HG02840 (cell line): Measurements from ENCODE around the gene PARD3.
"Not testable (repeated sequence)": the region's sequence is repeated elsewhere in the genome, so short reads cannot be mapped to it uniquely, and the experiment has no call there.

Experiments
- ATAC-seq: cut with Tn5 transposase; IDR thresholded peaks from one replicate; pipeline ENCODE4 v1.9.1; 2021; ENCODE audit warnings: mild to moderate bottlenecking, moderate library complexity, moderate number of reproducible peaks; ENCODE audit not compliant: unreplicated experiment, low FRiP score

PARD3 gene

DNA sequence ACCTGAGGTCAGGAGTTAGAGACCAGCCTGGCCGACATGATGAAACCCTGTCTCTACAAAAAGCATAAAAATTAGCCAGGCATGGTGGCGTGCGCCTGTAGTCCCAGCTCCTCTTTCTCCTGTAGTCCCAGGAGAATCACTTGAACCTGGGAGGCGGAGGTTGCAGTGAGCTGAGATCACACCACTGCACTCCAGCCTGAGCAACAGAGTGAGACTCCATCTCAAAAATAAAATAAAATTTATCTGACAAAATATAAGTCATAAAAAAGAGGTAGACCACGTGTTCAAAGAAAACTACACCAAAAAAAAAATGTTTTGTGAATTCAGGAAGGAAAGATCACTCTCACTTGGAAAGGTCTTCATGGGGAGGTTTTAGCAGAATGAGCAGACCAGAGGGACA, 114.3 kb downstream of the PARD3 start:
- ATAC-seq: not testable (repeated sequence)

DNA sequence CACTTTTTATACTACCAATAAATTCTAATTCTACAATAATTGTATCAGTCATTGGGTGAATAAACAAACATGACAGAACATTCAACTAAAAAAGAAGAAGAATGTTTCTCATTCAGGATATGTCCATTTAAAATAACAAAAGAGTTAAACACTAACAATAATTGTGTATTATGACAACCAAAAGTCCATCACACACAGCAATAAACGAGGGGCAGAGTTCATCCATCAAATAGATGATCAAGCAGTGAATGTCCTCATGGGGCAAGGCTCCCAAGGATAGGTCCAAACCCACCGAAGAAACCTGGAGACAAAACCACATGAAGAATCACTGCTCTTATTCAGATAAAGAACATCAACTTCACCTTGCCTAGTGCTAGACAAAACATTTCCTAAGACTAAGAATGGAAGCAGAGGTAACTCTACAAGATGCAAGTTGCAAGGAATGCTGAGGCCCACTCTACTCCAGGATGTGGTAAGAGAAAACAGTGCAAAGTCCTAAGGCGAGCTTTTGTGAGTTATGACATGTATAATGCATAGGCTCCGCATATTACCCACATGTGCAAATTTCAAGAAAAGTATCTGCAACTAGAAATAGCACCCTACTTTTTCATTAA, 115.1 kb downstream of the PARD3 start:
- no peak for ATAC-seq

- no peak for ATAC-seq
Observed at GRCh38 chr10:34698979-34699378, 116.1 kb downstream of the PARD3 start.

DNA sequence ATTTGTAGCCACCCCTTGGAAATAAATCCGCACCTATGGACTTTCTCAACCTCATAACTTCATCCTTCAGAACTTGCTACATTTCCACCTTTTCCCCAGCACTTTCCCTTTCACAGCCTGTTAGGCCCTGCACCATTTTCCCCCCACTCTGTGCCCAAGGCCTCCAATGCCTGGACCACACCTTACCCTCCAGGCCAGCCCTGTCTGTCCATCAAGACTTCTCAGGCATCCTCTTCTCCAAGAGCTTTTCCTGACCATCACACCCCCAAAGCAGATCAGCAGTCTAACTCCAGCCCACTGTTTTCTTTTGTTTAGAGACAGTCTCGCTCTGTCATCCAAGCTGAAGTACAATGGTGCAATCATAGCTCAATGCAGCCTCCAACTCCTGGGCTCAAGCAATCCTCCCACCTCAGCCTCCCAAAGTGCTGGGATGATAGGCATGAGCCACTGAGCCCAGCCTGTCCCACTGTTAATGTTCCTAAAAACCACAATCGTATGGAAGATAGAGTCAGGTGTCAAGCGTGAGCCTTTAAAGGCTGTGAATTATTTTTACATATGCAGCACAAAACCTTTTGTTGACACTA, 116.8 kb downstream of the PARD3 start:
- no peak for ATAC-seq

DNA sequence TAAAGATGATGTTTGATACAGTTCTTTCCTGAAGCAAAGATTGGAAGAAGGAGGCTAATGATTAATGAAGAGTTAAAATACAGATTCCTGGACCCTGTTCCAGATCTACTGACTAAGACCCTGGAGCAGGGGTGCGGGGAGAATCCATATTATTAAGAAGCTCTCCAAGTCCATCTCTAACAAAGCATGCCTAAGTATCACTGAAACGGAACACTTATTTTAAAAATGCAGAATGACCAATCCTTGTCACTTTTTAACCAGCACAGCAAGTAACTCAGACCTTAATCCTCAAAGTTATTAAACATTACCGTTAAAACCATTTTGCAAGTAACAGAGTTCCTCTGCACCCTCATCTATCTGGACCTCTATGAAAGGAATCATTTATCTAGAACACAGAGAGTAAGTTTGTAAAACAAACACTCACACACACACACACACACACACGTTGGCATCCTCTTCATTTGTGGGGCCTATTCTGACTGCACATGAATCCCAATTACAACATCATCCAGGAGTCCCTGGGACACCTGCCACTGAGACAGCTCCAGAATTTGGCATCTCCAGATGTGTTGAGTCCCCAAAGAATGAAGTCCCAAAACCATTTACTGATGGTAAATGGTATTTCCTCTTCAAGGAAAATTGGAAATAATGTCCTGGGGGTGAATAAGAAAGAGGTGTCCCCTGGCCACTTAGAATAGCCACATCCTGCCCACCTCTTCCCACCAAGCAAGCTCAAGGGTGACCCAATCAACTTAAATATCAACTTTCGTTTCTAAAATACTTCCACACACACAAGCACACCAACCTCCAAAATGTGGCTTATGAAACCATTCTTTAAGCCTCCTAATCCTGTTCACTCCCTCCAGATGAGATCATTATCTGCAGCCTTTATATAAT, 117.5 kb downstream of the PARD3 start:
- ATAC-seq: no peak

- ATAC-seq: no peak
Observed at GRCh38 chr10:34696423-34696822, 118.7 kb downstream of the PARD3 start.

DNA sequence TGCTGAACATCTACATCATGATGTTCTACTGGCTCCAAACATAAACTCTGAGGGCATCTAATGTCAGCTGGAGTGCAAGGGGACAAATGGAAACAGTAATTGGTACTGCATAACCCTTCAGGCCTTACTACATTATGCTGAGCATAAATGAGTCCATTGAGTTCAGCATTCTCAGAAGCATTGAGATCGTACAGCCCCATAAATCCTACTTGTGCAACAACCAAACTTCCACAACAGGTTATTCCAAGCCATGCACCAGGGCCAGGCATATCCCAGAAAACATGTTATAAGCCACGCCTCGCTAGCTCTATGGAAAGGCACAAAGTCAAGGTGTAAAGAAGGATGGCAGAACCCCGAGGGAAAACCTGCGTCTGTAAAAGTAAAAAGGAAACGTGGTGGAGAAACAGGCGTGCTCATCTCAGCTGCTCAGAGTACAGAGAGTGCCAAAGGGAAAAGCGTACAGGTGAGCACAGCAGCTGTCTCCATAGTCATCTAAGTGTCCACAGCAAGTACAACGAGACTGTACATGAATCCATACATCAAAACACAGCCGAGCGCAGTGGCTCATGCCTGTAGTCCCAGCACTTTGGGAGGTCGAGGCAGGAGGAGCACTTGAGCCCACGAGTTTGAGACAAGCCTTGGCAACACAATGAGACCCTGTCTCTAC, 124.6 kb downstream of the PARD3 start:
- no peak for ATAC-seq

DNA sequence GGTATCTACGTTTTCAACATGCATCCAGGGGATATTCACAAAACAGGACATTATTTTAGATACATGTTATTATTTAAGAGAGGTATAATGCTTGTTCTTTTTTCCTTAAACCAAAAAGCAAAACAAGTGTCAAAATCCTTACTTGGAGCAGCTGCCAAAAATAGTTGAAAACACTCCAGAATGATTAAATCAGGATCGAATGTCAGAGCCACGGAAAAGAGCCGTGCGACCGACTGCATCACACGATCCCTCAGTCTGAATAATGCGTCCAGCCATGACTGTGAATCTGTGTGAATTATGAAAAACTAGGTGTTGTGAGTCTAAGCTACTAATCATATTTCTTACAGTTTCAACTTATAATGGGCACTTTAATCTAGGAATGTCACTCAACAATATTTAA, 126.0 kb downstream of the PARD3 start:
- ATAC-seq: no peak

DNA sequence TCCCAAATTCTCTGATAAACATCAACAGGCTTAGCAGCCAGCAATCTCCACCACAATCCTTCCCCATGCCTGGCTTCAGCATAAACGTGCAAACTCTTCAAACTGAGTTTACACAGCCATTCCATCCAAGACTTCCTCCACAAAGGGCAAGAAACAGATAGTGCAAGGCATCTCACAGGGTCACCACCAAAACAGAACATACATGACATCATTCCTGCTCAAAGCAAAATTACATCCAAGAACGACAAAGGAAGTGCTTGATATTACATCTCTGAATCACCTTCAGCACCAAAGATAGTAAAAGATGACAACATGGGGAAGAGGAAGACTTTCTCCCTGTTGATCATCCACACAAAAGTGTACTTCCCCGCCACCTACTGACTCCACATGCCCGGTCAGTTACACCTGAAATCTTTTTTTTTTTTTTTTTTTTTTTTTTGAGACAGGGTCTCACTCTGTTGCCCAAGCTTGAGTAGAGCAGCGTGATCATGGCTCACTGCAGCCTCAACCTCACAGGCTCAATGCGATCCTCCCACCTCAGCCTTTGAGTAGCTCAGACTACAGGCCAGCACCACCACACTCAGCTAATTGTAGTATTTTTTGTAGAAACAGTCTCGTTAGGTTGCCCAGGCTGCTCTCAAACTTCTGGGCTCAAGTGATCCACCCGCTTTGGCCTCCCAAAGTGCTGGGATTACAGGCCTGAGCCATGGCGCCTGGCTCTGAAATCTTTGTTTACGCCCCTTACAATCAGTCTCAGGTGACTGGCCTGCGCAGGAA, 127.5 kb downstream of the PARD3 start:
- no peak for ATAC-seq

DNA sequence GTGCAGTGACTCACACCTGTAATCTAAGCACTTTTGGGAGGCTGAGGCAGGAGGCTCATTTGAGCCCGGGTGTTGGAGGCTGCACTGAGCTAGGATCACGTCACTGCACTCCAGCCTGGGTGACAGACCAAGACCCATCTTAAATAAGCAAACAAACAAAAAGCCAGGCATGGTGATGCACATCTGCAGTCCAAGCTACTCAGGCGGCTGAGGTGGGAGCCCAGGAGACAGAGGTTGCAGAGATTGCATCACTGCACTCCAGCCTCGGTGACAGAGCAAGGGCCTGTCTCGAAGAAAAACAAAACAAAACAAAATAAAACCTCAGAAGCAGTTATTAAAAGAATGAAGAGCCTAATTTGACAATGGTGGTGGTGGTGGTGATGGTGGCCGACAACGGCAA, 132.5 kb downstream of the PARD3 start:
- no peak for ATAC-seq

DNA sequence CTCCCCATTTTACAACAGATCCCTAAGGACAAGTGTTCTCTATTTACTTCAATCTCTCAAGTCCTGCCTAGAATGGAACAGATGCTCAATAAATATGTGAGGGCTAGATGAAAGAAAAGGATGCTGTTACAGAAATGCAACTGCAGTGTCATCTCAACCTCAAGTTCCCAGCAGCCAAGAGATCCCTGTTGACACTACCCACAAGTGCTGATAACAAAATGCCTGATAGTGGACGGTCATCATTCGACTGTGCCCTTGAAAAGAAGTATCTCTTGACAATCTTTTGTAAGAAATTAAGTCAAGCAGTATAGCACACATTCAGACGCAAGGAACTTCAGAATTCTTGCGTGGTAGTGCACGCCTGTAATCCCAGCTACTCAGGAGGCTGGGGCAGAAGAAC, 133.2 kb downstream of the PARD3 start:
- no peak for ATAC-seq

DNA sequence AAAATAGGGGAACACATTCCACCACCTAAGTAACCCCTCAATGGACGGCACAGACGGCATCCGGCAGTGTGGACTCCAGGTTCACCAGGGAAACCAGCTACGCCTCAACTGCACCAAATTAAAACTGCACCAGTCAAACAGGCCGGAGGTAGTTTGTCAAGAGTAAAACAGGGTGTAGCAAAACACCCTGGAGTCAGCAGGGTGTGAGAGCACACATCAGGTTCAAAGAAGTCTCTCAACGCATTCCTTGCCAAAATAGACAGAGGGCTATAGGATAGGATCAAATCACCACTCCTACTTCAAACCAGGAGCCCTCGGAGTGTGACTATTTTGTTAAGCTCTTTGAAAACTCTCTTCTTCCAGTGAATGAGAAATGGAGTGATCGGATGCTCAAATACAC, 135.9 kb downstream of the PARD3 start:
- no peak for ATAC-seq

DNA sequence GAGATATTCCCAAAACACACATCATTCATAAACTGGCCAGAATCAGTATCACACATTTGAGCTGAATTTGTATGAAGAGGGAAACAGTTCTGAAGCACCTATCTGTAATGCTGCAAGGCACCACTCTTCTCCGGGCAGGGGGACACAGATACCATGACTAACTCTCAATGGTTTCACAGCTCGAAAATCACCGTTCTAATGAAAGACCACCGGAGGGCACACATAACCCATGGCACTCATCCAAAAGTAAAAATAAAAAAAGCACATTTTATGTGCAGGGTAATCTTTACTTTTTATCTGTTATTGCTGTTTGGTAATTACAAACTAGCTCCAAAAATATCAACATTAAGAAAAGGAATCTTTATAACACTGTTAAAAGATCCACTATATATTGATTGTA, 137.5 kb downstream of the PARD3 start:
- ATAC-seq: no peak

GRCh38 chr10:34677132-34677531, 138.0 kb downstream of the PARD3 start:
- ATAC-seq: no peak

- ATAC-seq: no peak
Observed at GRCh38 chr10:34674176-34674575, 140.9 kb downstream of the PARD3 start.

DNA sequence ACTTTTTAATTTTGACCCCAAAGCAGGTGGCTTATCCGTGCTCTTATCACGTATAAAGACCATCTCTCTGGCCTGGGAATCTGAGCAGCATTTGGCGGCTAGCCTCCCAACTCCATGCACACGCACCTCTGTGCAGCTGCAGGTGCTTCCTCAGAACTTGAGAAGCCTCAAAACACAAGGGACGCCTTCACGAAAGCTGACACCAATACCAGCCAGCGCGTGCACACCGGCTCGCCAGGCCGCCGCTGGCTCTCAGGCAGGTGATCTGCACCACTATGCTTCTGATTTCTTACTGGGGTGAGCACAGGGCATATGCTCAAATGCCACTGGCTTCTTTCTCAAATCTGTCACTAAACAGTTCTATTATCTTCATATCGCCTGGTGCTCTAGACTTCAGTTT, 145.0 kb downstream of the PARD3 start:
- ATAC-seq: no peak

- no peak for ATAC-seq
Observed at GRCh38 chr10:34669079-34669478, 146.0 kb downstream of the PARD3 start.

DNA sequence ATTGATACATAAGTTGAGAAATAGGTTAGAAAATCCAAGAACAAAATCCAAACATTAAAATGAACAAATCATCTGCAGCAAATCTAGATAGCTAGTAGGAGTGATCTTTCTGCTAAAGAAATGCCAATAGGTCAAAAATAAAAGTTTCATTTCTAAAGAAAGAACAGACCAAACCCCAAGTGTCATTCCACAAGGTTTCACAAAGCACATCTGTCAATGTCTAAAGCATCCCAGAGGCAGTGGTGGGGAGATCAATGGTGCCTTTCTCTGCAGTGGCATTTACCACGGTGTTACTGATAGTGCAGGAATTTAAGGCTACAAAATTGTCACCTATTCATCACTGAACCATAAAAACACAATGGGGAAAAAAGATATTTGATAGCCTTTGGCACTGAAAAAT, 147.9 kb downstream of the PARD3 start:
- ATAC-seq: no peak

DNA sequence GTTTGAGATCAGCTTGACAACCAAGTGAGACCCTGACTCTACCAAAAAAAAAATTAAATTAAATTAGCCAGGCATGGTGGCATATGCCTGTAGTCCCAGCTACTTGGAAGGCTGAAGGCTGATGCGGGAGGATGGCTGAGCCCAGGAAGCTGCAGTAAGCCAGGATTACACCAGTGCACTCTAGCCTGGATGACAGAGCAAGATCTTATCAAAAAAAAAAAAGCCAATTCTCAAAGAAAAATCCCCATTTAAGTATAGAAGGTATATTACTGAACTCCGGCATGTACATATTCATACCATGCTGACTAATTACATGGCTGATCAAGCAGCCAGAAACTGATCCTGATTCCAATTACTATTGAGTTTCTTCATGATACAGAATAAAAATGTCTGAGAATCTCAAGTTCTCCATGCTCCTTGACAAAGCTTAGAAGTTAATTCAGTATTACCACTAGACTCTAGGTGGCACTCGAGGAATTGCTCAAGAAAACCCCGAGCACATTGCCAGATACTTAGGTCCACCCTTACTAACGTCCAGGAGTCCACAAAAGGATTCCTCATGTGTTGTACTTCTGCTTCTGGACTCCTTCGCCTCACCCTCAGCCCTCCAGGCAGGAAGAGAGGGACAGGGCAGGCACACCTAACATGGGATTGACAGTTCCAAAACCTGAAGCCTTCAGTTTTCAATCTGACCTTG, 148.9 kb downstream of the PARD3 start:
- ATAC-seq: no peak

DNA sequence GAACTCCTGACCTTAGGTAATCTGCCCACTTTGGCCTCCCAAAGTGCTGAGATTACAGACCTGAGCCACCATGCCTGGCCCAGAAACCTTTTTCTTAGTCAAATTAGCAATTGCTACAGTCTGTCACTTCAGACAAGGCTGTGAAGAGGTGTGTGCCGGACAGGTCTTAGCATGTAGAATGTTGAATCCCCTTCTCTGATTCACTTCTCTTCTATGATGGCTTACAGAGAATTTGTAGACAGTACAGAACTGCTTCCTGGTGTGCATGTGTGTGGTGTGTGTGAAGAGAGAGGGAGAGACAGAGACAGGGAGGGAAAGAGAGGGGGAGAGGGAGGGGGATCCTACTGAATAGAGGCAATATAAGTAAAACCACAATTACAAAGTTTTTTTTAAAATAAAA, 150.4 kb downstream of the PARD3 start:
- ATAC-seq: no peak
